GM12878 (cell line): ENCODE data around the gene GRAMD1B. TPM values are rescaled to one million over a fixed set of nuclear protein-coding genes. Genes with fewer than 3 reads are reported as not detected.
A peak's percentile ranks its signal among the peaks of the same experiment; 100 is the strongest.

Experiments
- ASH2L ChIP-seq: fragments of 300-600, 200-600 bp; sonication (generic); IDR thresholded peaks from 2 replicates; pipeline ENCODE4 v1.6.1; 2017; ENCODE audit warnings: low read depth, mild to moderate bottlenecking, borderline replicate concordance
- BCL11A ChIP-seq: IDR thresholded peaks from 2 replicates; pipeline ENCODE4 v1.6.1; 2011; ENCODE audit warnings: low read depth, low read length
- BCL3 ChIP-seq: IDR thresholded peaks from 2 replicates; pipeline ENCODE4 v1.6.1; 2011; ENCODE audit warnings: borderline replicate concordance, low read depth, mild to moderate bottlenecking, moderate library complexity, low read length; ENCODE audit not compliant: insufficient read depth, poor library complexity, severe bottlenecking
- BMI1 ChIP-seq: fragments of 450-650 bp; IDR thresholded peaks from 2 replicates; pipeline ENCODE4 v1.6.1; 2016; ENCODE audit warnings: mild to moderate bottlenecking, moderate library complexity, borderline replicate concordance
- CREB1 ChIP-seq: IDR thresholded peaks from 2 replicates; pipeline ENCODE4 v1.6.1; 2012; ENCODE audit warnings: low read depth, mild to moderate bottlenecking, inconsistent platforms
- E4F1 ChIP-seq: fragments of 450-650 bp; IDR thresholded peaks from 2 replicates; pipeline ENCODE4 v1.6.1; 2018; ENCODE audit warnings: borderline replicate concordance, mild to moderate bottlenecking; ENCODE audit not compliant: partially characterized antibody
- EP300 ChIP-seq, 2 experiments: fragments of 150-350 bp in 1 of 2; IDR thresholded peaks; 2 replicates each; pipeline ENCODE4 v1.6.1; 2011 to 2012; ENCODE audit warnings: low read depth in 2 of 2, low read length in 2 of 2, borderline replicate concordance in 1 of 2, improper control_type of control experiment in 1 of 2, inconsistent platforms in 1 of 2; ENCODE audit not compliant: control insufficient read depth in 1 of 2
- FOS ChIP-seq: IDR thresholded peaks from 3 replicates; pipeline ENCODE4 v1.6.1; 2011; ENCODE audit warnings: borderline replicate concordance; ENCODE audit not compliant: insufficient read length; ENCODE audit errors: extremely low read depth
- IKZF2 ChIP-seq, 2 experiments: fragments of 450-650 bp; IDR thresholded peaks; 2 replicates each; pipeline ENCODE4 v1.6.1; 2017; ENCODE audit warnings: mild to moderate bottlenecking in 2 of 2, moderate library complexity in 2 of 2
- MTA2 ChIP-seq: fragments of 450-650 bp; IDR thresholded peaks from 2 replicates; pipeline ENCODE4 v1.6.1; 2016; ENCODE audit warnings: low read depth, mild to moderate bottlenecking, moderate library complexity
- NFYA ChIP-seq: IDR thresholded peaks from 2 replicates; pipeline ENCODE4 v1.6.1; 2011; ENCODE audit warnings: low read depth, mild to moderate bottlenecking, low read length, improper control_type of control experiment, borderline replicate concordance
- NKRF ChIP-seq: fragments of 450-650 bp; conservative IDR thresholded peaks from 2 replicates; pipeline ENCODE4 v1.6.1; 2017; ENCODE audit warnings: mild to moderate bottlenecking, moderate library complexity
- NR2C1 ChIP-seq: fragments of 450-650 bp; IDR thresholded peaks from 2 replicates; pipeline ENCODE4 v1.6.1; 2017; ENCODE audit warnings: antibody characterized with exemption, mild to moderate bottlenecking, moderate library complexity
- SMAD1 ChIP-seq: fragments of 450-650 bp; IDR thresholded peaks from 2 replicates; pipeline ENCODE4 v1.6.1; 2018; ENCODE audit warnings: mild to moderate bottlenecking, low read depth; ENCODE audit not compliant: partially characterized antibody
- STAT3 ChIP-seq: IDR thresholded peaks from 2 replicates; pipeline ENCODE4 v1.6.1; 2011; ENCODE audit warnings: low read depth, low read length, improper control_type of control experiment
- TAF1 ChIP-seq: IDR thresholded peaks from 2 replicates; pipeline ENCODE4 v1.6.1; 2011; ENCODE audit warnings: mild to moderate bottlenecking, low read depth, low read length, borderline replicate concordance
- TARDBP ChIP-seq: IDR thresholded peaks from 2 replicates; pipeline ENCODE4 v1.6.1; 2016; ENCODE audit warnings: borderline replicate concordance
- ZBTB4 ChIP-seq: fragments of 450-650 bp; formaldehyde crosslinking; IDR thresholded peaks from 2 replicates; pipeline ENCODE4 v1.4.0; 2022; ENCODE audit warnings: mild to moderate bottlenecking, moderate library complexity
- polyA plus RNA-seq, 11 experiments: library from polyadenylated mRNA; depleted of rRNA in 4 of 11; unstranded in 6 of 11; stranded (reverse) in 5 of 11; fragments of >200 nt; fragmentation: Nextera tagmentation in 4 of 11; fragmentation: Illumina TruSeq in 1 of 11; extraction: Ambion mirVana in 4 of 11; extraction: Trizol in 1 of 11; gene quantifications; 1 replicate in 1 of 11; 2 replicates in 10 of 11; pipeline versions ENCODE4 v1.2.1 to v1.2.3, GENCODE V29; 2011 to 2016; ENCODE audit warnings: inconsistent platforms in 2 of 11, missing spikeins in 2 of 11, low read depth in 1 of 11
- total RNA-seq, 4 experiments: library from RNA; depleted of rRNA in 3 of 4; stranded (reverse); fragments of >200 nt in 3 of 4; fragmentation: Illumina TruSeq in 1 of 4; extraction: Trizol in 1 of 4; gene quantifications; 2 replicates each; pipeline versions ENCODE4 v1.2.1 to v1.2.3, GENCODE V29; 2013 to 2021
- TF ChIP-seq, protein P1 (sequence below): fragments of 450-650 bp; IDR thresholded peaks from 2 replicates; pipeline ENCODE4 v1.6.1; 2016; ENCODE audit warnings: mild to moderate bottlenecking

The GRAMD1B gene
- total and polyA plus RNA-seq, 10 of the 15 experiments (the other 5 are each of a cell fraction or from before 2014, with no cell fraction given) = 1.9 to 49.1 (median 26.9) TPM

- TF ChIP-seq SMAD1 = no peak
- no peak for TF ChIP-seq TAF1
- no peak for TF ChIP-seq FOS
- TF ChIP-seq ASH2L = no peak
- TF ChIP-seq NFYA = no peak
- peak in 1 of 2 experiments; percentile 21; a peak in 1 of 4 replicates for TF ChIP-seq EP300 (IDR thresholded peaks at IDR 0.05; ENCODE audit: borderline replicate concordance in 1 of 2, control insufficient read depth in 1 of 2, low read depth in 2 of 2, low read length in 2 of 2)
- TF ChIP-seq NR2C1 = no peak
- no peak for TF ChIP-seq TARDBP
- TF ChIP-seq NKRF = no peak
- no peak for TF ChIP-seq STAT3
- no peak for TF ChIP-seq ZBTB4 (CRISPR knock-in tag)
- TF ChIP-seq CREB1 = no peak
- peak; percentile 12 to 41; a peak in 2 of 4 replicates for TF ChIP-seq IKZF2 (IDR thresholded peaks at IDR 0.05)
- TF ChIP-seq BCL3 = no peak
- TF ChIP-seq, protein P1, sequence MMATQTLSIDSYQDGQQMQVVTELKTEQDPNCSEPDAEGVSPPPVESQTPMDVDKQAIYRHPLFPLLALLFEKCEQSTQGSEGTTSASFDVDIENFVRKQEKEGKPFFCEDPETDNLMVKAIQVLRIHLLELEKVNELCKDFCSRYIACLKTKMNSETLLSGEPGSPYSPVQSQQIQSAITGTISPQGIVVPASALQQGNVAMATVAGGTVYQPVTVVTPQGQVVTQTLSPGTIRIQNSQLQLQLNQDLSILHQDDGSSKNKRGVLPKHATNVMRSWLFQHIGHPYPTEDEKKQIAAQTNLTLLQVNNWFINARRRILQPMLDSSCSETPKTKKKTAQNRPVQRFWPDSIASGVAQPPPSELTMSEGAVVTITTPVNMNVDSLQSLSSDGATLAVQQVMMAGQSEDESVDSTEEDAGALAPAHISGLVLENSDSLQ = peak; percentile 83
- peak; percentile 84; the same call in 1 of the 2 replicates for TF ChIP-seq BCL11A
- TF ChIP-seq BMI1 = no peak
- TF ChIP-seq MTA2 = peak; percentile 96
- TF ChIP-seq E4F1 = no peak
Measured at GRCh38 chr11:123409456-123410217, 20.4 kb upstream of the GRAMD1B start (continued).
